Neural progenitor cell (in vitro differentiated cells): Measurements from ENCODE around the gene ZDHHC4. TPM values are rescaled to one million over a fixed set of nuclear protein-coding genes. Genes with fewer than 3 reads are reported as not detected.

Experiments used
- DNase-seq: peaks from one replicate; pipeline ENCODE4 v3.0.0-alpha.2; 2016; ENCODE audit warnings: low spot score
- H2AFZ ChIP-seq: fragments of 200-600 bp; sonication (generic); replicated peaks from 2 replicates; pipeline ENCODE4 v1.6.1; 2016; ENCODE audit warnings: antibody characterized with exemption
- H3F3A ChIP-seq: fragments of 200-600 bp; sonication (generic); 2 replicates; pipeline ENCODE4 v1.6.1; 2016; ENCODE audit warnings: antibody characterized with exemption, low read depth
- H3K27ac ChIP-seq: fragments of 200-600 bp; sonication (generic); 2 replicates; pipeline ENCODE4 v1.5.1; 2016; ENCODE audit warnings: mild to moderate bottlenecking
- H3K27me3 ChIP-seq: fragments of 200-600 bp; sonication (generic); 2 replicates; pipeline ENCODE4 v1.6.1; 2016; ENCODE audit warnings: mild to moderate bottlenecking, moderate library complexity
- H3K36me3 ChIP-seq: fragments of 200-600 bp; sonication (generic); 2 replicates; pipeline ENCODE4 v1.5.1; 2016
- H3K4me1 ChIP-seq: fragments of 200-600 bp; sonication (generic); 2 replicates; pipeline ENCODE4 v1.6.1; 2016; ENCODE audit warnings: mixed run types
- H3K4me2 ChIP-seq: fragments of 200-600 bp; sonication (generic); 2 replicates; pipeline ENCODE4 v1.6.1; 2016
- H3K4me3 ChIP-seq: fragments of 200-600 bp; sonication (generic); 2 replicates; pipeline ENCODE4 v1.5.1; 2016
- H3K79me2 ChIP-seq: fragments of 200-600 bp; sonication (generic); 2 replicates; pipeline ENCODE4 v1.6.1; 2016; ENCODE audit warnings: low read depth
- H3K9ac ChIP-seq: fragments of 200-600 bp; sonication (generic); 2 replicates; pipeline ENCODE4 v1.6.1; 2016
- H3K9me3 ChIP-seq: fragments of 200-600 bp; sonication (generic); 2 replicates; pipeline ENCODE4 v1.5.1; 2016; ENCODE audit warnings: low read depth
- H4K20me1 ChIP-seq: fragments of 200-600 bp; sonication (generic); 2 replicates; pipeline ENCODE4 v1.6.1; 2016; ENCODE audit warnings: low read depth
- H3K27ac Mint-ChIP-seq: 3 replicates; pipeline ENCODE4 v1.8.0; 2021; ENCODE audit warnings: mixed read lengths
- H3K27me3 Mint-ChIP-seq: 2 replicates; pipeline ENCODE4 v1.8.0; 2022; ENCODE audit warnings: low read depth, mild to moderate bottlenecking, inconsistent platforms, moderate library complexity, mixed read lengths; ENCODE audit not compliant: insufficient read depth
- H3K36me3 Mint-ChIP-seq: 3 replicates; pipeline ENCODE4 v1.8.0; 2021; ENCODE audit warnings: mixed read lengths
- H3K4me1 Mint-ChIP-seq: 3 replicates; pipeline ENCODE4 v1.8.0; 2021; ENCODE audit warnings: mixed read lengths
- H3K4me3 Mint-ChIP-seq: 3 replicates; pipeline ENCODE4 v1.8.0; 2021; ENCODE audit warnings: mild to moderate bottlenecking, moderate library complexity, mixed read lengths
- H3K9me3 Mint-ChIP-seq: 3 replicates; pipeline ENCODE4 v1.8.0; 2020; ENCODE audit warnings: mixed read lengths
- CTCF ChIP-seq: fragments of 200-600 bp; sonication (generic); IDR thresholded peaks from 2 replicates; pipeline ENCODE4 v1.5.1; 2017; ENCODE audit warnings: antibody characterized with exemption, mild to moderate bottlenecking
- EZH2 ChIP-seq: fragments of 200-600 bp; sonication (generic); IDR thresholded peaks from 2 replicates; pipeline ENCODE4 v1.6.1; 2017; ENCODE audit warnings: antibody characterized with exemption, mild to moderate bottlenecking, moderate library complexity
- EZH2phosphoT487 ChIP-seq: fragments of 200-600 bp; sonication (generic); IDR thresholded peaks from 2 replicates; pipeline ENCODE4 v1.6.1; 2017; ENCODE audit warnings: antibody characterized with exemption
- total RNA-seq: library from RNA; depleted of rRNA; stranded (reverse); fragments of >200 nt; gene quantifications from 2 replicates; pipeline ENCODE4 v1.2.3, GENCODE V29; 2015; ENCODE audit warnings: low replicate concordance

The ZDHHC4 gene
- total RNA-seq, 1 donor from 2014 or later = 102 TPM

- TF ChIP-seq CTCF (peak; percentile 31), EZH2phosphoT487 (no peak)
- Histone ChIP-seq H2AFZ (no peak overlapping the region), H3K4me1 (no peaks in the 10 kb centered on the region), H3K4me2 (no peak overlapping the region), H3K27me3 (no peaks in the 10 kb centered on the region), H3K4me3 (no peak overlapping the region), H4K20me1 (no peaks in the 10 kb centered on the region), H3K27ac (no peak overlapping the region), H3K36me3 (no peaks in the 10 kb centered on the region), H3K9me3 (no peaks in the 10 kb centered on the region), H3K79me2 (no peaks in the 10 kb centered on the region), H3K9ac (no peak overlapping the region), H3F3A (no peaks in the 10 kb centered on the region)
- peaks cover 14% of the 10 kb centered on the region for H3K27me3 Mint-ChIP-seq
- H3K4me1 Mint-ChIP-seq = no peaks in the 10 kb centered on the region
- no peak overlapping the region for H3K4me3 Mint-ChIP-seq
- H3K36me3 Mint-ChIP-seq = no peaks in the 10 kb centered on the region
- DNase-seq = no peak
- no peaks in the 10 kb centered on the region for H3K9me3 Mint-ChIP-seq
- H3K27ac Mint-ChIP-seq = no peak overlapping the region
These were observed 21.1 kb upstream of the ZDHHC4 start for GRCh38 chr7:6556196-6556595.

GRCh38 chr7:6558837-6559236, 18.4 kb upstream of the ZDHHC4 start:
- H3K4me1 Mint-ChIP-seq = no peaks in the 10 kb centered on the region
- Histone ChIP-seq H3K9me3 (no peaks in the 10 kb centered on the region), H3K27me3 (no peaks in the 10 kb centered on the region), H3F3A (no peaks in the 10 kb centered on the region), H3K9ac (no peak overlapping the region), H3K27ac (no peak overlapping the region), H3K4me2 (no peak overlapping the region), H4K20me1 (no peaks in the 10 kb centered on the region), H3K79me2 (no peaks in the 10 kb centered on the region), H3K4me3 (no peak overlapping the region), H3K4me1 (no peaks in the 10 kb centered on the region), H2AFZ (no peak overlapping the region), H3K36me3 (no peaks in the 10 kb centered on the region)
- peaks cover 13% of the 10 kb centered on the region for H3K27me3 Mint-ChIP-seq
- no peaks in the 10 kb centered on the region for H3K36me3 Mint-ChIP-seq
- no peak overlapping the region for H3K4me3 Mint-ChIP-seq
- DNase-seq = peak; percentile 53
- no peak overlapping the region for H3K27ac Mint-ChIP-seq
- TF ChIP-seq EZH2 = no peak
- peak; percentile 32 for TF ChIP-seq CTCF
- H3K9me3 Mint-ChIP-seq = no peaks in the 10 kb centered on the region

GRCh38 chr7:6559896-6560295, 17.4 kb upstream of the ZDHHC4 start:
- Histone ChIP-seq H2AFZ (no peak overlapping the region), H3K9me3 (no peaks in the 10 kb centered on the region), H3K36me3 (no peaks in the 10 kb centered on the region), H3K79me2 (no peaks in the 10 kb centered on the region), H3K27me3 (no peaks in the 10 kb centered on the region), H3F3A (no peaks in the 10 kb centered on the region), H4K20me1 (no peaks in the 10 kb centered on the region), H3K4me3 (no peak overlapping the region), H3K9ac (no peak overlapping the region), H3K4me1 (no peaks in the 10 kb centered on the region), H3K4me2 (no peak overlapping the region), H3K27ac (no peak overlapping the region)
- Mint-ChIP-seq H3K9me3 (no peaks in the 10 kb centered on the region), H3K36me3 (no peaks in the 10 kb centered on the region), H3K27me3 (peaks cover 13% of the 10 kb centered on the region), H3K4me3 (no peak overlapping the region), H3K4me1 (no peaks in the 10 kb centered on the region), H3K27ac (peak overlapping the region; percentile 15)
- no peak for TF ChIP-seq EZH2
- TF ChIP-seq CTCF = no peak
- TF ChIP-seq EZH2phosphoT487 = no peak
- no peak for DNase-seq

GRCh38 chr7:6562106-6562505, 15.1 kb upstream of the ZDHHC4 start:
- no peaks in the 10 kb centered on the region for H3K27me3 ChIP-seq
- no peaks in the 10 kb centered on the region for H3K4me1 ChIP-seq
- H3K4me2 ChIP-seq = no peak overlapping the region
- no peak overlapping the region for H3K9ac ChIP-seq
- Mint-ChIP-seq H3K9me3 (no peaks in the 10 kb centered on the region), H3K36me3 (no peaks in the 10 kb centered on the region), H3K4me1 (no peaks in the 10 kb centered on the region), H3K27ac (no peak overlapping the region), H3K4me3 (no peak overlapping the region), H3K27me3 (peaks cover 6% of the 10 kb centered on the region)
- no peak overlapping the region for H3K27ac ChIP-seq
- H4K20me1 ChIP-seq = no peaks in the 10 kb centered on the region
- H2AFZ ChIP-seq = no peak overlapping the region
- DNase-seq = no peak
- H3K9me3 ChIP-seq = no peaks in the 10 kb centered on the region
- no peaks in the 10 kb centered on the region for H3K36me3 ChIP-seq
- no peak overlapping the region for H3K4me3 ChIP-seq
- no peaks in the 10 kb centered on the region for H3K79me2 ChIP-seq
- H3F3A ChIP-seq = no peaks in the 10 kb centered on the region
- TF ChIP-seq EZH2 (no peak), EZH2phosphoT487 (no peak), CTCF (no peak)
